TTC549 (cell line): Measurements from ENCODE around the gene SMIM30.

Experiments used
- FAIRE-seq: peaks from 2 replicates; lab custom pipeline; 2012; peaks lifted over from hg19 to GRCh38; lab: Jason Lieb, UNC

Gene SMIM30

GRCh38 chr7:113100121-113100603 is 18.2 kb downstream of the SMIM30 start:
- FAIRE-seq = no peak

- FAIRE-seq = no peak
Measured at GRCh38 chr7:113099284-113099919, 19.0 kb downstream of the SMIM30 start.

GRCh38 chr7:113094517-113095249 is 23.7 kb downstream of the SMIM30 start:
- no peak for FAIRE-seq

GRCh38 chr7:113093561-113093960 is 24.8 kb downstream of the SMIM30 start:
- FAIRE-seq = no peak

GRCh38 chr7:113092762-113093161 is 25.6 kb downstream of the SMIM30 start:
- FAIRE-seq = no peak

- FAIRE-seq = no peak
Measured at GRCh38 chr7:113087071-113087998, 31.0 kb downstream of the SMIM30 start.

GRCh38 chr7:113086431-113086888 is 31.9 kb downstream of the SMIM30 start, which contains the start of gene GPR85:
Gene GPR85 (minus strand): TSS chr7:113086827. CDS start chr7:113084721, 2,106 bp downstream.
- FAIRE-seq = no peak

- no peak for FAIRE-seq
Measured at GRCh38 chr7:113085781-113086390, 32.5 kb downstream of the SMIM30 start.

- FAIRE-seq = no peak
Measured at GRCh38 chr7:113084496-113085172, 33.7 kb downstream of the SMIM30 start.

- FAIRE-seq = no peak
Measured at GRCh38 chr7:113083816-113084495, 34.4 kb downstream of the SMIM30 start.

- no peak for FAIRE-seq
Measured at GRCh38 chr7:113083132-113083815, 35.1 kb downstream of the SMIM30 start.

- FAIRE-seq = no peak
Measured at GRCh38 chr7:113078331-113078730, 40.0 kb downstream of the SMIM30 start.

GRCh38 chr7:113076703-113077102 is 41.7 kb downstream of the SMIM30 start:
- FAIRE-seq = no peak

- FAIRE-seq = no peak
Measured at GRCh38 chr7:113071465-113071864, 46.9 kb downstream of the SMIM30 start.
